SK-N-SH treated with all-trans-retinoic acid at 6 μM for 48 hours (cell line): ENCODE results near the gene MPPED1.

Experiments used
- GLIS3 ChIP-seq: fragments of 250-450 bp; sonication (Bioruptor Pico); IDR thresholded peaks from 2 replicates; pipeline ENCODE4 v1.5.0; 2020; ENCODE audit warnings: mild to moderate bottlenecking, moderate library complexity
- ISL1 ChIP-seq: fragments of 250-450 bp; sonication (Bioruptor Pico); IDR thresholded peaks from 2 replicates; pipeline ENCODE4 v2.1.2; 2022; ENCODE audit warnings: mild to moderate bottlenecking, moderate library complexity
- OSR1 ChIP-seq: fragments of 250-450 bp; sonication (Bioruptor Pico); IDR thresholded peaks from 2 replicates; pipeline ENCODE4 v1.8.0; 2022; ENCODE audit warnings: moderate library complexity, mild to moderate bottlenecking, inconsistent platforms
- RARB ChIP-seq: fragments of 250-450 bp; sonication (Bioruptor Pico); IDR thresholded peaks from 2 replicates; pipeline ENCODE4 v1.8.0; 2021; ENCODE audit warnings: mild to moderate bottlenecking, moderate library complexity
- TCF4 ChIP-seq: fragments of 250-450 bp; sonication (Bioruptor Pico); IDR thresholded peaks from 2 replicates; pipeline ENCODE4 v1.8.0; 2021; ENCODE audit warnings: mild to moderate bottlenecking, moderate library complexity, borderline replicate concordance
- TOX ChIP-seq: fragments of 250-450 bp; sonication (Bioruptor Pico); IDR thresholded peaks from 2 replicates; pipeline ENCODE4 v1.8.0; 2021; ENCODE audit warnings: mild to moderate bottlenecking, moderate library complexity, borderline replicate concordance
- ZC3H10 ChIP-seq: fragments of 250-450 bp; sonication (Bioruptor Pico); IDR thresholded peaks from 2 replicates; pipeline ENCODE4 v1.5.1; 2021; ENCODE audit warnings: mild to moderate bottlenecking, moderate library complexity
- ZFP3 ChIP-seq: fragments of 250-450 bp; sonication (Bioruptor Pico); IDR thresholded peaks from 2 replicates; pipeline ENCODE4 v1.5.0; 2020; ENCODE audit warnings: mild to moderate bottlenecking, moderate library complexity
- ZFP30 ChIP-seq: fragments of 450-650 bp; formaldehyde crosslinking; IDR thresholded peaks from 2 replicates; pipeline ENCODE4 v1.5.0; 2022; ENCODE audit warnings: mild to moderate bottlenecking, moderate library complexity
- ZNF565 ChIP-seq: fragments of 450-650 bp; formaldehyde crosslinking; conservative IDR thresholded peaks from 2 replicates; pipeline ENCODE4 v1.5.0; 2020; ENCODE audit warnings: low read depth, mild to moderate bottlenecking, moderate library complexity
- ZNF8 ChIP-seq: fragments of 450-650 bp; formaldehyde crosslinking; IDR thresholded peaks from 2 replicates; pipeline ENCODE4 v1.5.0; 2020; ENCODE audit warnings: mild to moderate bottlenecking, moderate library complexity
- TF ChIP-seq, protein P1 (sequence below): fragments of 250-450 bp; sonication (Bioruptor Pico); IDR thresholded peaks from 2 replicates; pipeline ENCODE4 v1.8.0; 2020; ENCODE audit warnings: mild to moderate bottlenecking, moderate library complexity, borderline replicate concordance
- TF ChIP-seq, protein P2 (sequence below): fragments of 250-450 bp; sonication (Bioruptor Pico); IDR thresholded peaks from 2 replicates; pipeline ENCODE4 v1.5.1; 2020; ENCODE audit warnings: low read depth, mild to moderate bottlenecking, moderate library complexity

DNA sequence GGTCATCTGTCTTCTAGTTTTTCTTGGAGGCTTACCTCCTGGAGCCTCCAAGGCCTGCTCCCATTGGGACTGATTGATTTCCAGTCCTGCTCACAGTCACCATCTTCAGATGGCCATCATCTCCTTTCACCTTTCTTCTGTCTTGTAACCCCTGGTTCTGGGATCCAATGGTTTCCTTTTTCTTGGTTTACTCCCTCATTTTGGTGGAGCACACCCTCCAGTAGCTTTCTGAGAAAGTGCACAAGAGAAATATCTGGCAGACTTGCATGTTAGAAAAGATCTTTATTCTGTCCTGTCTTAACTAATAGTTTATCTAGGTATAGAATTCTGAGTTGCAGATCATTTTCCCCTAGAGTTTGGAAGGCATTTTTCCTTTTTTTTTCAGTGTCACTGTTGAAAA is 50.9 kb downstream of the MPPED1 start:
- TF ChIP-seq TOX (CRISPR knock-in tag) (no peak), ISL1 (CRISPR knock-in tag) (no peak), ZFP30 (CRISPR knock-in tag) (no peak), GLIS3 (CRISPR knock-in tag) (no peak), ZC3H10 (CRISPR knock-in tag) (no peak), ZFP3 (CRISPR knock-in tag) (no peak), ZNF565 (no peak), RARB (CRISPR knock-in tag) (no peak), OSR1 (CRISPR knock-in tag) (no peak), ZNF8 (no peak), TCF4 (CRISPR knock-in tag) (no peak)
- TF ChIP-seq, protein P1, sequence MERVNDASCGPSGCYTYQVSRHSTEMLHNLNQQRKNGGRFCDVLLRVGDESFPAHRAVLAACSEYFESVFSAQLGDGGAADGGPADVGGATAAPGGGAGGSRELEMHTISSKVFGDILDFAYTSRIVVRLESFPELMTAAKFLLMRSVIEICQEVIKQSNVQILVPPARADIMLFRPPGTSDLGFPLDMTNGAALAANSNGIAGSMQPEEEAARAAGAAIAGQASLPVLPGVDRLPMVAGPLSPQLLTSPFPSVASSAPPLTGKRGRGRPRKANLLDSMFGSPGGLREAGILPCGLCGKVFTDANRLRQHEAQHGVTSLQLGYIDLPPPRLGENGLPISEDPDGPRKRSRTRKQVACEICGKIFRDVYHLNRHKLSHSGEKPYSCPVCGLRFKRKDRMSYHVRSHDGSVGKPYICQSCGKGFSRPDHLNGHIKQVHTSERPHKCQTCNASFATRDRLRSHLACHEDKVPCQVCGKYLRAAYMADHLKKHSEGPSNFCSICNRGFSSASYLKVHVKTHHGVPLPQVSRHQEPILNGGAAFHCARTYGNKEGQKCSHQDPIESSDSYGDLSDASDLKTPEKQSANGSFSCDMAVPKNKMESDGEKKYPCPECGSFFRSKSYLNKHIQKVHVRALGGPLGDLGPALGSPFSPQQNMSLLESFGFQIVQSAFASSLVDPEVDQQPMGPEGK (CRISPR knock-in tag), result no peak
- TF ChIP-seq, protein P2, sequence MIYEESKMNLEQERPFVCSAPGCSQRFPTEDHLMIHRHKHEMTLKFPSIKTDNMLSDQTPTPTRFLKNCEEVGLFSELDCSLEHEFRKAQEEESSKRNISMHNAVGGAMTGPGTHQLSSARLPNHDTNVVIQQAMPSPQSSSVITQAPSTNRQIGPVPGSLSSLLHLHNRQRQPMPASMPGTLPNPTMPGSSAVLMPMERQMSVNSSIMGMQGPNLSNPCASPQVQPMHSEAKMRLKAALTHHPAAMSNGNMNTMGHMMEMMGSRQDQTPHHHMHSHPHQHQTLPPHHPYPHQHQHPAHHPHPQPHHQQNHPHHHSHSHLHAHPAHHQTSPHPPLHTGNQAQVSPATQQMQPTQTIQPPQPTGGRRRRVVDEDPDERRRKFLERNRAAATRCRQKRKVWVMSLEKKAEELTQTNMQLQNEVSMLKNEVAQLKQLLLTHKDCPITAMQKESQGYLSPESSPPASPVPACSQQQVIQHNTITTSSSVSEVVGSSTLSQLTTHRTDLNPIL, result no peak
